Liver (tissue), 3 donors: ENCODE measurements around the gene KLHL15.

Experiments used
- HNF4G ChIP-seq: IDR thresholded peaks from 2 replicates; pipeline ENCODE4 v1.6.1; 2016; ENCODE audit warnings: antibody characterized with exemption
- RAD21 ChIP-seq, 2 donors: IDR thresholded peaks; 2 replicates each; pipeline ENCODE4 v1.6.1; 2016; ENCODE audit warnings: antibody characterized with exemption in 2 of 2, mild to moderate bottlenecking in 2 of 2
- TAF1 ChIP-seq: conservative IDR thresholded peaks from 2 replicates; pipeline ENCODE4 v1.6.1; 2016; ENCODE audit warnings: antibody characterized with exemption, mild to moderate bottlenecking
- TF ChIP-seq, protein P1 (sequence below): fragments of 150-350 bp; IDR thresholded peaks from 2 replicates; pipeline ENCODE4 v1.5.1; 2017; ENCODE audit warnings: improper control_type of control experiment, low read depth, low read length; ENCODE audit not compliant: missing input control
- TF ChIP-seq, protein P2 (sequence below): IDR thresholded peaks from 2 replicates; pipeline ENCODE4 v1.6.1; 2016; ENCODE audit warnings: antibody characterized with exemption
- donor health status: healthy.
- donor health status: healthy.

- TF ChIP-seq, protein P1, sequence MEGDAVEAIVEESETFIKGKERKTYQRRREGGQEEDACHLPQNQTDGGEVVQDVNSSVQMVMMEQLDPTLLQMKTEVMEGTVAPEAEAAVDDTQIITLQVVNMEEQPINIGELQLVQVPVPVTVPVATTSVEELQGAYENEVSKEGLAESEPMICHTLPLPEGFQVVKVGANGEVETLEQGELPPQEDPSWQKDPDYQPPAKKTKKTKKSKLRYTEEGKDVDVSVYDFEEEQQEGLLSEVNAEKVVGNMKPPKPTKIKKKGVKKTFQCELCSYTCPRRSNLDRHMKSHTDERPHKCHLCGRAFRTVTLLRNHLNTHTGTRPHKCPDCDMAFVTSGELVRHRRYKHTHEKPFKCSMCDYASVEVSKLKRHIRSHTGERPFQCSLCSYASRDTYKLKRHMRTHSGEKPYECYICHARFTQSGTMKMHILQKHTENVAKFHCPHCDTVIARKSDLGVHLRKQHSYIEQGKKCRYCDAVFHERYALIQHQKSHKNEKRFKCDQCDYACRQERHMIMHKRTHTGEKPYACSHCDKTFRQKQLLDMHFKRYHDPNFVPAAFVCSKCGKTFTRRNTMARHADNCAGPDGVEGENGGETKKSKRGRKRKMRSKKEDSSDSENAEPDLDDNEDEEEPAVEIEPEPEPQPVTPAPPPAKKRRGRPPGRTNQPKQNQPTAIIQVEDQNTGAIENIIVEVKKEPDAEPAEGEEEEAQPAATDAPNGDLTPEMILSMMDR, result no peak
- TF ChIP-seq, protein P2, sequence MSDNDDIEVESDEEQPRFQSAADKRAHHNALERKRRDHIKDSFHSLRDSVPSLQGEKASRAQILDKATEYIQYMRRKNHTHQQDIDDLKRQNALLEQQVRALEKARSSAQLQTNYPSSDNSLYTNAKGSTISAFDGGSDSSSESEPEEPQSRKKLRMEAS, result no peak
- TF ChIP-seq TAF1 (no peak), HNF4G (no peak), RAD21 (IDR thresholded peaks at IDR 0.05) (no peak)
Observed at GRCh38 chrX:23945206-23945605, 81.8 kb downstream of the KLHL15 start.
